Keratinocyte (primary cell): ENCODE measurements around the gene ZBTB20. TPM values are rescaled to one million over a fixed set of nuclear protein-coding genes. Genes with fewer than 3 reads are reported as not detected.

Source experiments
- DNase-seq: peaks from one replicate; pipeline ENCODE4 v3.0.0-alpha.2; 2011; ENCODE audit warnings: low read depth, missing footprints, low spot score
- FAIRE-seq: peaks from 2 replicates; lab custom pipeline; 2011; peaks lifted over from hg19 to GRCh38; lab: Jason Lieb, UNC
- H2AFZ ChIP-seq: 2 replicates; pipeline ENCODE4 v1.6.0; 2012; ENCODE audit warnings: low read length, control low read depth, inconsistent platforms; ENCODE audit not compliant: control insufficient read depth
- H3K27ac ChIP-seq: 2 replicates; pipeline ENCODE4 v1.5.1; 2011; ENCODE audit warnings: low read length; ENCODE audit not compliant: control insufficient read depth, insufficient read depth
- H3K27me3 ChIP-seq: 3 replicates; pipeline ENCODE4 v1.6.0; 2011; ENCODE audit warnings: low read length; ENCODE audit not compliant: control insufficient read depth, insufficient read depth; ENCODE audit errors: extremely low read depth
- H3K36me3 ChIP-seq, 2 experiments: 2 replicates in 1 of 2; 3 replicates in 1 of 2; pipeline ENCODE4 v1.5.1; 2011; ENCODE audit warnings: low read length in 2 of 2, mild to moderate bottlenecking in 1 of 2; ENCODE audit not compliant: control insufficient read depth in 2 of 2, insufficient read depth in 2 of 2; ENCODE audit errors: extremely low read depth in 1 of 2
- H3K4me1 ChIP-seq: 3 replicates; pipeline ENCODE4 v1.5.1; 2011; ENCODE audit warnings: low read length; ENCODE audit not compliant: control insufficient read depth, insufficient read depth; ENCODE audit errors: extremely low read depth
- H3K4me2 ChIP-seq: 3 replicates; pipeline ENCODE4 v1.6.0; 2011; ENCODE audit warnings: low read depth, low read length; ENCODE audit not compliant: control insufficient read depth, insufficient read depth; ENCODE audit errors: extremely low read depth
- H3K4me3 ChIP-seq, 3 experiments: fragments of 200-600 bp in 1 of 3; sonication (generic) in 1 of 3; 2 replicates in 2 of 3; 3 replicates in 1 of 3; pipeline ENCODE4 v1.5.1; 2011 to 2016; ENCODE audit warnings: low read length in 3 of 3, mild to moderate bottlenecking in 3 of 3, control low read depth in 2 of 3, inconsistent platforms in 1 of 3, low read depth in 1 of 3, mixed read lengths in 1 of 3, mixed run types in 1 of 3, moderate library complexity in 1 of 3; ENCODE audit not compliant: control insufficient read depth in 2 of 3, insufficient read depth in 2 of 3; ENCODE audit errors: extremely low read depth in 1 of 3
- H3K79me2 ChIP-seq: 2 replicates; pipeline ENCODE4 v1.6.0; 2012; ENCODE audit warnings: low read length; ENCODE audit not compliant: control insufficient read depth, insufficient read depth
- H3K9ac ChIP-seq: 3 replicates; pipeline ENCODE4 v1.6.0; 2011; ENCODE audit warnings: low read length; ENCODE audit not compliant: control insufficient read depth, insufficient read depth; ENCODE audit errors: extremely low read depth
- H3K9me1 ChIP-seq: 3 replicates; pipeline ENCODE4 v1.6.0; 2011; ENCODE audit warnings: low read length; ENCODE audit not compliant: control insufficient read depth, insufficient read depth; ENCODE audit errors: extremely low read depth
- H3K9me3 ChIP-seq: 2 replicates; pipeline ENCODE4 v1.5.1; 2012; ENCODE audit warnings: low read depth, low read length; ENCODE audit not compliant: control insufficient read depth
- H4K20me1 ChIP-seq: 3 replicates; pipeline ENCODE4 v1.6.0; 2011; ENCODE audit warnings: low read length; ENCODE audit not compliant: control insufficient read depth, insufficient read depth; ENCODE audit errors: extremely low read depth
- CTCF ChIP-seq, 3 experiments: IDR thresholded peaks in 1 of 3; conservative IDR thresholded peaks in 1 of 3; optimal IDR thresholded peaks in 1 of 3; 2 replicates in 2 of 3; 3 replicates in 1 of 3; pipeline versions ENCODE3 to v1.5.1; 2011; ENCODE audit warnings: low read length in 3 of 3, mild to moderate bottlenecking in 3 of 3, moderate library complexity in 2 of 3, control low read depth in 1 of 3, inconsistent platforms in 1 of 3; ENCODE audit not compliant: insufficient read depth in 2 of 3; ENCODE audit errors: extremely low read depth in 1 of 3
- EZH2 ChIP-seq: IDR thresholded peaks from one replicate; pipeline ENCODE4 v1.6.1; 2012; ENCODE audit warnings: inconsistent platforms, mild to moderate bottlenecking, low read length, moderate library complexity
- dilution Hi-C: fragments of 300-500 bp; cut with MboI; formaldehyde crosslinking; loops from one replicate; pipeline ENCODE4 v1.7.0; 2020; ENCODE audit warnings: low sequenced_read_pairs; ENCODE audit not compliant: extremely low pct_ligation_motif_present
- polyA plus RNA-seq, 5 experiments: library from polyadenylated mRNA; depleted of rRNA in 3 of 5; stranded (reverse) in 3 of 5; stranded (forward) in 1 of 5; unstranded in 1 of 5; fragments of >200 nt; gene quantifications; 1 replicate in 1 of 5; 2 replicates in 3 of 5; 3 replicates in 1 of 5; pipeline versions ENCODE4 v1.2.1 to v1.2.3, GENCODE V29; 2011 to 2012; ENCODE audit warnings: missing spikeins in 2 of 5, low read depth in 1 of 5, low replicate concordance in 1 of 5
- small RNA-seq, 3 experiments: library from RNA; depleted of rRNA; stranded (forward); fragments of <200 nt; gene quantifications; one replicate each; pipeline ENCODE3, GENCODE V24; 2012; ENCODE audit warnings: low read depth in 3 of 3, low replicate concordance in 1 of 3; ENCODE audit not compliant: insufficient read length in 3 of 3

The ZBTB20 gene
- polyA plus RNA-seq, 1 donor (not counting 4 experiments of a cell fraction or from before 2014, with no cell fraction given), result 0.52 TPM

DNA sequence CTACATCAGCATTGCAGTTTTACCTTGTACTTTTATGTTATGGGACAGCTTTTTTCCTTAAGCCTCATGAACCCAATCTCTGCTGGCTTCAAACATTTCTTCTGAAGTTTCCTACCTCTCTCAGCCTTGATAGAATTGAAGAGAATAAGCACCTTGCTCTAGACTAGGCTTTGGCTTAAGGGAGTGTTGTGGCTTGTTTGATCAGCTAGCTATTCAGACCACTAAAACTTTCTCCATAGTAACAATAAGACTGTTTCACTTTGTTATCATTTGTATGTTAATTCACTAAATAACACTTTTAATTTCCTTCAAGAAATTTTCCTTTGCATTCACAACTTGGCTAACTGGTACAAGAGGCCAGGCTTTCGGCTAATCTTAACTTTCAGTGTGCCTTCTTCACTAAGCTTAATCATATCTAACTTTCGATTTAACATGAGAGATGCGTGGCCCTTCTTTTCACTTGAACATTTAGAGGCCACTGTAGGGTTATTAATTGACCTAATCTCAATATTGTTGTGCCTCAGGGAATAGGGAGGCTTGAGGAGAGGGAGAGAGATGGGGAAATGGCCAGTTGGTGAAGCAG is 861.3 kb downstream of the ZBTB20 start:
- dilution Hi-C loops, result no loop called here

DNA sequence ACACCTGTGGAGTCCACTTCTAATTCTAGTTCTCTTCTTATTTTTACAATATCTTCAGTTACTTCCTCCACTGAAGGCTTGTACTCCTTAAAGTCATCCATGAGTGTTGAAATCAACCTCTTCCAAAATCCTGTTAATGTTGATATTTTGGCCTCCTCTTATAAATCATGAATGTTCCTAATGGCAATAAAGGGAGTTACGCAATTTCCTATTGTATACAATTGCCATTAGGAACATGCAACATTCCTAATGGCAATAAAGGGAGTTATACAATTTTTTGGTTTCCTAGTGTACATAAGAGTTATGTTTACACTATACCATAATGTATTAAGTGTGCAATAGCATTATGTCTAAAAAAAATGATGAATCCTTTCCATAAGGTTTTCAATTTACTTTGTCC is 862.4 kb downstream of the ZBTB20 start:
- H3K36me3 ChIP-seq, result no peaks in the 10 kb centered on the region
- H3K27ac ChIP-seq, result no peak overlapping the region
- no peaks in the 10 kb centered on the region for H3K79me2 ChIP-seq
- H3K9me1 ChIP-seq, result no peaks in the 10 kb centered on the region
- TF ChIP-seq CTCF (optimal IDR thresholded peaks at IDR 0.05 in 1 of 3, IDR thresholded peaks at IDR 0.05 in 1 of 3, conservative IDR thresholded peaks at IDR 0.05 in 1 of 3; ENCODE audit: extremely low read depth in 1 of 3, insufficient read depth in 2 of 3, low read length in 3 of 3), result no peak
- H3K9ac ChIP-seq, result no peak overlapping the region
- H3K4me1 ChIP-seq, result no peaks in the 10 kb centered on the region
- FAIRE-seq (no peak), DNase-seq (no peak)
- no peak overlapping the region for H3K4me3 ChIP-seq
- no peaks in the 10 kb centered on the region for H3K9me3 ChIP-seq
- no peaks in the 10 kb centered on the region for H3K27me3 ChIP-seq
- no peak overlapping the region for H3K4me2 ChIP-seq
- no peak overlapping the region for H2AFZ ChIP-seq
- no peaks in the 10 kb centered on the region for H4K20me1 ChIP-seq
- dilution Hi-C loops, result no loop called here

More for the DNA sequence above, 861.3 kb downstream of the ZBTB20 start:
- Histone ChIP-seq H3K4me3 (no peak overlapping the region), H3K9me1 (no peaks in the 10 kb centered on the region), H3K79me2 (no peaks in the 10 kb centered on the region), H3K9ac (no peak overlapping the region), H3K27ac (no peak overlapping the region), H3K36me3 (no peaks in the 10 kb centered on the region), H3K9me3 (no peaks in the 10 kb centered on the region), H4K20me1 (no peaks in the 10 kb centered on the region), H3K27me3 (no peaks in the 10 kb centered on the region), H2AFZ (no peak overlapping the region), H3K4me1 (no peaks in the 10 kb centered on the region), H3K4me2 (no peak overlapping the region)
- no peak for DNase-seq
- no peak for TF ChIP-seq EZH2
- no peak for TF ChIP-seq CTCF (optimal IDR thresholded peaks at IDR 0.05 in 1 of 3, IDR thresholded peaks at IDR 0.05 in 1 of 3, conservative IDR thresholded peaks at IDR 0.05 in 1 of 3; ENCODE audit: extremely low read depth in 1 of 3, insufficient read depth in 2 of 3, low read length in 3 of 3)
- no peak for FAIRE-seq

Small RNA genes lying within 50 kb of the gene (small RNA-seq; reads per million reads assigned to genes)
- 0.13 to 4.0 (median 2.5) reads per million in 3 experiments for gene MIR4796
